NT2/D1 (cell line): Measurements from ENCODE around the gene CACNG8.
"Not testable (repeated sequence)": the region's sequence is repeated elsewhere in the genome, so short reads cannot be mapped to it uniquely, and the experiment has no call there.

ENCODE experiments used
- DNase-seq: peaks from one replicate; pipeline ENCODE4 v3.0.0-alpha.2; 2011; ENCODE audit warnings: low read depth, low spot score
- H3K27me3 ChIP-seq: 2 replicates; pipeline ENCODE4 v1.6.0; 2011; ENCODE audit warnings: mild to moderate bottlenecking; ENCODE audit not compliant: insufficient read length, insufficient read depth
- H3K36me3 ChIP-seq: 2 replicates; pipeline ENCODE4 v1.6.1; 2011; ENCODE audit warnings: mild to moderate bottlenecking, low read length, mixed read lengths; ENCODE audit not compliant: insufficient read depth, insufficient read length
- H3K4me1 ChIP-seq: 2 replicates; pipeline ENCODE4 v1.5.1; 2011; ENCODE audit not compliant: insufficient read depth, insufficient read length
- H3K4me3 ChIP-seq: 2 replicates; pipeline ENCODE4 v1.5.1; 2011; ENCODE audit warnings: low read depth; ENCODE audit not compliant: insufficient read length
- H3K9ac ChIP-seq: 2 replicates; pipeline ENCODE4 v1.6.0; 2011; ENCODE audit warnings: low read depth; ENCODE audit not compliant: insufficient read length
- H3K9me3 ChIP-seq: 2 replicates; pipeline ENCODE4 v1.5.1; 2011; ENCODE audit warnings: mild to moderate bottlenecking, low read length; ENCODE audit not compliant: insufficient read depth
- SUZ12 ChIP-seq: IDR thresholded peaks from 2 replicates; pipeline ENCODE4 v1.6.1; 2011; ENCODE audit not compliant: insufficient read length, insufficient read depth; ENCODE audit errors: extremely low read depth
- YY1 ChIP-seq: IDR thresholded peaks from 2 replicates; pipeline ENCODE4 v1.6.1; 2011; ENCODE audit not compliant: insufficient read length, insufficient read depth
- ZNF274 ChIP-seq: IDR thresholded peaks from 2 replicates; pipeline ENCODE4 v1.6.1; 2011; ENCODE audit warnings: mild to moderate bottlenecking, low read depth, low read length

The CACNG8 gene

GRCh38 chr19:54026656-54027055 lies 63.9 kb downstream of the CACNG8 start:
- no peaks in the 10 kb centered on the region for H3K9me3 ChIP-seq
- no peaks in the 10 kb centered on the region for H3K27me3 ChIP-seq
- TF ChIP-seq YY1: no peak
- no peak for TF ChIP-seq ZNF274
- TF ChIP-seq SUZ12: no peak
- H3K4me1 ChIP-seq: peaks cover 2% of the 10 kb centered on the region
- H3K4me3 ChIP-seq: no peak overlapping the region
- DNase-seq: no peak
- no peaks in the 10 kb centered on the region for H3K36me3 ChIP-seq
- no peak overlapping the region for H3K9ac ChIP-seq

DNA sequence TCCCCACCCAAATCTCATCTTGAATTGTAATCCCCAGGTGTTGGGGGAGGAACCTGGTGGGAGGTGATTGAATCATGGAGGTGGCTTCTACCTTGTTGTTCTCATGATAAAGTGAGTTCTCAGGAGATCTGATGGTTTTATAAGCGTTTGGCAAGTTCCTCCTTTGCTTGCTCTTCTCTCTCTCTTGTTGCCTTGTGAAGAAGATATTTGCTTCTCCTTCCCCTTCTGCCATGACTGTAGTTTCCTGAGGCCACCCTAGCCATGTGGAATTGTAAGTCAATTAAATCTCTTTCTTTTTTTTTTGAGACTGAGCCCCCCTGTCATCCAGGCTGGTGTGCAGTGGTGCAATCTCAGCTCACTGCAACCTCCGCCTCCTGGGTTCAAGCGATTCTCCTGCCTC lies 66.6 kb downstream of the CACNG8 start:
- H3K36me3 ChIP-seq: no peaks in the 10 kb centered on the region
- H3K9me3 ChIP-seq: no peaks in the 10 kb centered on the region
- no peak for TF ChIP-seq YY1
- TF ChIP-seq SUZ12: no peak
- no peak for TF ChIP-seq ZNF274
- no peak for DNase-seq
- H3K4me3 ChIP-seq: no peak overlapping the region
- H3K4me1 ChIP-seq: no peaks in the 10 kb centered on the region
- no peak overlapping the region for H3K9ac ChIP-seq
- H3K27me3 ChIP-seq: no peaks in the 10 kb centered on the region

DNA sequence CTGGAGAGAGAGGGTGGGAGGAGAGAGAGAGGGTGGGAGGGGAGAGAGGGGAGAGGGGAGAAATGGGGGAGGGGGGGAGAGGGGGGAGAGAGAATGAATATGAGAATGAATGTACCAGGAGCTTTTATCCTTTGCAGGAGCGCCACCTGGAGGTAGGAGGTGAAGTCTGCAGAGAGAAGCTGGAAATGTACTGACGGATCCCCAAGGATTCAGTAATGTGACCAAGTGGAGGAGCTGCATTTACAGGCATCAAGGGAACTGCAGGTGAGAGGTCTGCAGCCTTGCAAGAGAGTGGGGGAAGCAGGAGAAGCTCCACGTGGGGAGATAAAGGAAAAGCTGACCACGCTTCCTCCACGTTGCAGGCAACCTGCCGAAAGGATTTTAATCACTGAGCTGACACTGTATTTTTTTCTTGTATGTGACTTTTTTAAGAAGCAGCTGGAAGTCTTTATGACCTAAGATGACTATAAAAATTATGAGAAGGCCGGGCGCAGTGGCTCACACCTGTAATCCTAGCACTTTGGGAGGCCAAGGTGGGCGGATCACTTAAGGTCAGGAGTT lies 67.3 kb downstream of the CACNG8 start:
- Histone ChIP-seq H3K9me3 (no peaks in the 10 kb centered on the region), H3K36me3 (no peaks in the 10 kb centered on the region), H3K9ac (no peak overlapping the region), H3K27me3 (no peaks in the 10 kb centered on the region), H3K4me3 (no peak overlapping the region), H3K4me1 (no peaks in the 10 kb centered on the region)
- TF ChIP-seq YY1: no peak
- no peak for TF ChIP-seq SUZ12
- no peak for TF ChIP-seq ZNF274
- DNase-seq: peak; percentile 76

DNA sequence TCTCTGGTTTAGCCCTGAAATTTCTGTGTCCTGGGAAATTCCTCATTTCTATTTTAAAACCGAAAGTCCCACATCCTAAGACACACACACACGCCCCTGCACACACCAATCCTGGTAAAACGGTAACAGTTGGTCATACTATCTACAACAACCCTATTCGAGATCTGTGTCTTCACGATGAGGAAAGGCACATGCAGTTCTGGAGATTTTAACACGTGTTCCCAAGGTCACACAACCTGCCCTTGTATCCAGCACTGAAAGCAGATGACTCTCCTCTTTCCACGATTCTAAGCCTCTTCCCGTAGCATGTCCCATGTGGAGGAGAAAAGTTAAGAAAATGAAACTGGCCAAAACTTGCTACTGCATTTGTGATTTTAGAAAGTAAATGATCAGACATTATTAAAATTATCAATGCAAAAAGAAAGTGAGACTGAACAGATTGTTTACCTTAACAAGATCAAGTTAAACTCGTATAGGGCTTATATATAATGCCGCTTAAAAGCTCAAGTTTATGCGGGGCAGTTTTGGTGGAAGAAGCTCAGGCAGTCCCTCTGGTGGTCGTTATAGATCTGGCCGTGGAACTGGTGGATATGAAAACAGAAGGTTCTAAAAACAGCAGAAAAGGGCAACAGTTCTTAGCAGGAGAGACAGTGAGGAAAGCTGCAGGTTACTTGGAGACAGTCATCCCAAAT lies 68.3 kb downstream of the CACNG8 start:
- TF ChIP-seq SUZ12 (no peak), ZNF274 (no peak), YY1 (no peak)
- no peaks in the 10 kb centered on the region for H3K36me3 ChIP-seq
- H3K9ac ChIP-seq: no peak overlapping the region
- no peaks in the 10 kb centered on the region for H3K9me3 ChIP-seq
- H3K27me3 ChIP-seq: no peaks in the 10 kb centered on the region
- no peaks in the 10 kb centered on the region for H3K4me1 ChIP-seq
- no peak overlapping the region for H3K4me3 ChIP-seq
- no peak for DNase-seq

DNA sequence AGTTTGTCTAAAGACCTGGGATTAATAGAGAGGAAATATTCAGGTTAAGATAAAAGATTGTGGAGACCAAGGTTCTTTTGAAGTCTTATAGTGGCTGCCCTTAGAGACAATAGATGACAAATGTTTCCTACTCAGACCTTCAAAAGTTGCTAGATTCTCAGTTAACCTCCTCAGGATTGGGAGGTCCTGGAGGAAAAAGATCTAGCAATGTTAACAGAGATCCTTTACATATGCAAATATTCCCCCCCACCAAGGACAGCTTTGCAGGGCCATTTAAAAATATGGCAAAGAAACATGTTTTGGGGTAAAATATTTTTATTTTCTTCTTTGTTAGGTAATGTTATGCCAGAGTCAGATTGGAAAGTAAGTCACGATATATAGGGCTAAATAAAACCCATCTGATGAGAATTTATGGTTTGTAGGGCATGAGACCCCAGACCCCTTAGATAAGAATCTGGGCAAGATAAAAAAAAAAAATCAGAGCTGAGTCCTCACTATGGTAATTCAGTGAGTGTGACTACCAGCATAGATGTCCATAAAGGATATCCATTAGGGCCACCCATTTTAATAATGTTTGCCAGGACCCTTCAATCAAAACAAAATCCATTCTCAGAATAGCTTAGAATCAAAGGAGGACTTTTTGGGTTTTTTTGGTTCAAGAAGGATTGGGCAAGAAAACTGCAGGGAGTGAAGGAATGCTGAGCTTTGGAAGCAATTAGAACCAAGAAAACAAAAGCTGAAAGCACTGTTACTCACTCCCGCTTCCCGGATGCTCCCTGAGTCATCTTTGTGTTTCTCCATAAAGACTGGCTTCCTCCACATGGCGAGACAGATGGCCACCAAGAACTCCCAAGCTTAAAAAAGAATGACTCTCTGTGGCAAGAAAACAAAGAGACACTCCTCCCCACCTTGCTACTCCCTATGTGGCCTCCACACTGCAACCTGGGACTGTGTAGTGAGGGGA lies 72.8 kb downstream of the CACNG8 start:
- TF ChIP-seq YY1: no peak
- TF ChIP-seq ZNF274: no peak
- no peak for TF ChIP-seq SUZ12
- H3K9me3 ChIP-seq: no peaks in the 10 kb centered on the region
- peak; percentile 77 for DNase-seq
- no peaks in the 10 kb centered on the region for H3K4me1 ChIP-seq
- H3K36me3 ChIP-seq: no peaks in the 10 kb centered on the region
- no peak overlapping the region for H3K4me3 ChIP-seq
- H3K9ac ChIP-seq: no peak overlapping the region
- no peaks in the 10 kb centered on the region for H3K27me3 ChIP-seq

DNA sequence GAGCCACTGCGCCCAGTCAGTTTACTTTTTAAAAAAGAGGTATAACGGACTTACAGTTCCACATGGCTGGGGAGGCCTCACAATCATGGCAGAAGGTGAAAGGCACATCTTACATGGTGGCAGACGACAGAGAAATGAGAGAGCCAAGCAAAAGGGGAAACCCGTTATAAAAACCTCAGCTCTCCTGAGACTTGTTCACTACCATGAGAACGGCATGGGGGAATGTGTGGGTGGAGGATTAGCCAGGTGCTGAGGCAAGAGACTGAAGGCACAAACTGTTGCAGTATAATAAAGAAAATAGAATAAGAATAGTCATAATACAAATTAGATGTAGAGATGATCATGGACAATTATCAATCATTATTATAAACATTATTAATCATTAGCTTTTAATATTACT lies 73.8 kb downstream of the CACNG8 start:
- not testable (repeated sequence) for H3K36me3 ChIP-seq, H3K4me3 ChIP-seq, H3K9ac ChIP-seq, H3K9me3 ChIP-seq, H3K4me1 ChIP-seq, DNase-seq, H3K27me3 ChIP-seq
